GM18508 (cell line): ENCODE results near the gene PTPRZ1.
A peak's percentile ranks its signal among the peaks of the same experiment; 100 is the strongest.

Experiments used
- ATAC-seq: cut with Tn5 transposase; IDR thresholded peaks from one replicate; pipeline ENCODE4 v1.9.1; 2021; ENCODE audit warnings: moderate number of reproducible peaks; ENCODE audit not compliant: insufficient read depth, unreplicated experiment

The PTPRZ1 gene

GRCh38 chr7:122035876-122036275, 162.9 kb downstream of the PTPRZ1 start:
- no peak for ATAC-seq

DNA sequence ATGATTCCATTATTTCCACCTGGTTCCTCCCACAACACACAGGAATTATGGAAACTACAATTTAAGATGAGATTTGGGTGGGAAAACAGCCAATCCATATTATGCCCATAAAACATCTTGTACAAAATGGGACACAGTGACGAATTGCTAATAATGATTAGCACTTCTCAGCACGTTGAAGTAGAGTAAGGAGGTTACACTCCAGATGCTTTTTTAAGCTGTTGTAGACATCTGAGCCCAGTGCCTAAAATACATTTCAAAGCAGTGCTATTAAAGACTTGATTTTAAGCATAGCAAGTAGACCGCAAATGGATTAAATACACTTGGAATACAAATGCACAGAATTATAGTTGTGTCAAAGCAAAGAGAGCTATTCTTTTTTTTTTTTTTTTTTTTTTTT, 165.2 kb downstream of the PTPRZ1 start:
- no peak for ATAC-seq

GRCh38 chr7:122038904-122039303, 165.9 kb downstream of the PTPRZ1 start:
- ATAC-seq: no peak

DNA sequence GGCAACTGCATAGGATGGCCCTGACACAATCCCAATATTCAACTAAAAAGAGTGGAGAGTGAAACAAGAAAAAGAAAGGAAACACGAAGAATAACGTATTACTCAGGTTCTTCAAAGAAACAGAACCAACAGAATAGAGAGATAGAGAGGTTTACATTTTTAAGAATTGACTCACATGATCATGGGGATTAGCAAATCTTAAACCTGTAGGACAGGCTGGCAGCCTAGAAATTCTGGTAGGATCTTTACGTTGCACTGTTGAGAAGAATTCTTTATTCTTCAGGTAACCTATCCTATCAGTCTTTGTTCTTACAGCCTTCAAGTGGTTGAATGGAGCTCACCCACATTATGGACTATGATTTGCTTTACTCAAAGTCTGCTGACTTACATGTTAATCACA, 167.2 kb downstream of the PTPRZ1 start:
- no peak for ATAC-seq

DNA sequence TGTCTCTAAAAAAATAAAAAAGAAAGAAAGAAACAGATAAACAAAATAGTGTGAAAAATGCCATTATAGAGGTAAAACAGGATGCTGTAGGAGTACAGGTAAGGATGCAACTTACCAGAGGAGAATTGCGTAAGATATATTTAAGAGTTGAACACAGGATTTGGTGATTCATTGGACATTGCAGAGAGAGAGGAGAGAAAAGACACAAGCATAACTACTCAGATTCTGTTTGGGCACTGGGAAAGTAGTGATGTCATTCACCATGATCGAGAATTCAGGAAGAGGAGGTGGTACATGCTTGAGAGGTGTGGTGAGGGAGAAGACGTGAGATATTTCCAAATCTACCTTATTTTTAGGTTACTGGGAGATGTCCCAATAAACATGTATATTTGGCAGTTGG, 173.4 kb downstream of the PTPRZ1 start:
- ATAC-seq: no peak

DNA sequence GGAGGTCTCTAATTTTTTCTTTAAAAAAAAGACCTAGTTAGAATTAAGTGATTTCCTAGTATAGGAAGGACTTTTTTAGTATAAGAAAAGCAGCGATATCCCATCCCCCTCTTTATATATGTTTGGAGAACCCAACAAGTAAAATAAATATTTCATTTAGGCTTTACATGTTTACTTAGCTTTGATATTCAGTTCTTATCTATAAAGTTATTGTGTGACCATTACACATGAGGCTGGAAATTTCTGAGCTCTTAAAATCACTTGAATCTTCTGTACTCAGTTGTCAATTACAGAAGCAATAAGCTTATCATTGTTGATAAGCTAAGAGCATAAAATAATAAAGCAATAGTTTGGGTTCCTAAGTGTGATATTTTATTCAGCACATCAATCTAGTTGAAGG, 181.4 kb downstream of the PTPRZ1 start:
- no peak for ATAC-seq

GRCh38 chr7:122055073-122055472, 182.1 kb downstream of the PTPRZ1 start:
- ATAC-seq: no peak

DNA sequence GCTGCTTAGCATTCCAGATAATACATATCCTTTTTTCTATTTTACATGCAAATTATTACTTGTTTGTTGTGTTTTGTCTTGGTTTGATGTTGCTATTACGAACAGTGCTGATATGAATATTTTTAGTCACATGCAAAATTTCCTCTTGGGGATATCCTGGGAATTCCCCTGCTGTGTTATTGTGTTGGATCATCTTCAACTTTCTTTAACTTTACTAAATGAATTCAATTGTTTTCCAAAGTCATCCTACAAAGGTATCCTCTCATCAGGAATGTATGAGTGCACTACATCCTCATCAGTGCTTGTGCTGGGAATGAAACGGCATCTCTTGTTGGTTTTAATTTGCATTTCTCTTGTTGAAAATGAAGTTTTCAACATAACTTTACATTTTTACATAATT, 184.0 kb downstream of the PTPRZ1 start:
- no peak for ATAC-seq

DNA sequence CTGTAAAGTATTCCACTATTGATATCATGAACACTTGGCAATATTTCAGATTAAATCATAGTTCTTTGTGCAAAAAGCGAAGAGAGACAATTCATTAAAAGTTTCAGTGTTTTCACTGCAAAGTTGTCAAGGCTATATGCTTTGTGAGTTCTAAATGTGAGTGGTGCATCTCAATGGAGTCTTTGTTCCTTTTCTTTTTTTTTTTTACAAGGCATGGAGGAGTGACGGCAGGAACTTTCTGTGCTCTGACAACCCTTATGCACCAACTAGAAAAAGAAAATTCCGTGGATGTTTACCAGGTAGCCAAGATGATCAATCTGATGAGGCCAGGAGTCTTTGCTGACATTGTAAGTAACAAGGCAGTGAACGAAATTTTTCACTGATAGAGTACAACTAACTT, 186.6 kb downstream of the PTPRZ1 start:
- ATAC-seq: no peak

- no peak for ATAC-seq
Observed at GRCh38 chr7:122063146-122063545, 190.2 kb downstream of the PTPRZ1 start.

DNA sequence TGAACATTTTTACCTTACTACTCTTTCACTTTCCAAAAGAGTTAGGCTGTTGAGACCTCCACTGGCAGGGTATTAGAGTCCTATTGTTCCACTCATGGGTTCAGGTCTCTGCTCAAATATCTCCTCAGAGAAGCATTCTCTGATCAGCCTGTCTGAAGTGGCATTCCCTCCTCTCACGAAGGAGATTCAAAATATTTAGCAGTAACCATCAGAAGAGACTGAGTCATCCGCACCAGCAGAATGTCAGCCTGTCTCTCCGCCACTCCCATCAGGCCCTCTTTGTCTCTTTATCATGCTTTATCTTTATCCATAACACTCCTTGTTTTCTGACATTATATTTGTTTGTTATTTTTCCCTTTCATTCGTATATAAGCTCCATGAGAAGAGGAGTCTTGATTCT, 192.0 kb downstream of the PTPRZ1 start:
- no peak for ATAC-seq

DNA sequence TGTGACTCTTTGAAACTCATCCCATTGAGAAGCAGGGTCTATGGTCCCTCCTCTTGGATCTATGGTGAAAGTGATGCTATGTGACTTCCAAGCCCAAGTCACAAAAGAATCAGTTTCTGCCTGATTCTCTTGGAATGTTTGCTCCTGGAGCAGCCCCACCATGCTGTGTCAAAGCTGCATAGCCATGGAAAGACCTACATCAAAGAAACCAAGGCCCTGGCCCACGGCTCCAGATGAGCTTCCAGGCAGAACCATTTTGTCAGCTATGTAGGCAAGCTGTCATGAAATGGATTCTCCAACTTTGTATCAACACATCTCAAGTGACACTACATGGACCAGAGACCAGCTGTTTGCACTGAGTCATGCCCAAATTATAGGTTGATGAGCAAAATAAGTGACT, 194.1 kb downstream of the PTPRZ1 start:
- no peak for ATAC-seq

DNA sequence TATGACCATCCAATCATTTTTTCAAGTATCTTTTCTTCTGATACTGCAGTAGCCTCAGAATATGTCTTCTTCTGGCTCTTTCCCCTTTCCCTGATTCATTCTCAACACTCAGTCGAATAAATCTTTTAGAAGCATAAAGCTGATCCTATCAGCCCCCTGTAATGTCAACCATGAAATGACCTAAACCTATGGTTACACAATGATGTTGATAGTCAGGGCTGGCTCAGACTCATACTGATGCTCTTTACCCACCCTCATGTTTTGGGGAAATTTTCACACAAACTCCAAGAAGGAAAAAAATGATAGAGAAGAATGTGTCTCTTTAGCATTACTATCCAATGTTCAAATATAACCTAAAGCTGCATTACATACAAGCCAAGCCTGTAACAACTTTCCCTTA, 195.1 kb downstream of the PTPRZ1 start:
- no peak for ATAC-seq

GRCh38 chr7:122068999-122069398, 196.0 kb downstream of the PTPRZ1 start:
- no peak for ATAC-seq

DNA sequence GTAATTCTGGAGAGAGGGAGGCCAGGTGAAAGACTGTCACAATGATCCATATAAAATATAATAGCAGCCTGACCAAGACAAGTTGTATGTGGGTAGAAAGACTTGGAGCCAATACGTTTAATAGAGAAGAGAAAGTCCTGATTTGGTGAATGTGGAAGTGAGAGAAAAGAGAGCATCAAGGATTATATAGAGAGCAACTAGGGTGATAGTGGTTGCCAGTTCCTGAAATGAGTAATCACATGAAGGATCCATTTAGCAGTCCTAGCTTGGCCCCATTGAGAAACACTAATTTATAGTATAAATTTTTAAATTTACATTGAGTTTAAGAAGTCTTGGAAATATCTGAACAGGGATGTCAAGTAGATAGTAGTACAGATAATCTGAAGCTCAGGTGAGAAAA, 197.1 kb downstream of the PTPRZ1 start:
- ATAC-seq: no peak

DNA sequence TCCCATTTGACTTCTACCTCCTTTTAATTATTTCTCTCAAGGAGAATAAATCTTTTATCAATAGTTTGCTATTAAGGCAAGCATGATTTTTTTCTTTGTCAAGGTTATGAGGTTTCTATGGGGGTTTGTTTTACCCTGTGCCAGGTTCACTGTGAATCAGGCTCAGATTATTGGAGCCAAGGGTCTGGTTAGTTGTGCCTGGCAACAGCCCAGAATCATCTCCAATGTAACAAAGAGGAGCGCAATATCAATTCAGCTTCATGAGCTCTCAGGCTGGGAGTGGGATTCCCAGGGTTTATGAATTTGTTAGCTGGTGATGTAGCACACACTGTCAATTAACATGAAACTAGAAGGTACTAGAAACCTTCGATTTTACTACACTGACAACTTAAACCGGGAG, 197.9 kb downstream of the PTPRZ1 start:
- no peak for ATAC-seq

DNA sequence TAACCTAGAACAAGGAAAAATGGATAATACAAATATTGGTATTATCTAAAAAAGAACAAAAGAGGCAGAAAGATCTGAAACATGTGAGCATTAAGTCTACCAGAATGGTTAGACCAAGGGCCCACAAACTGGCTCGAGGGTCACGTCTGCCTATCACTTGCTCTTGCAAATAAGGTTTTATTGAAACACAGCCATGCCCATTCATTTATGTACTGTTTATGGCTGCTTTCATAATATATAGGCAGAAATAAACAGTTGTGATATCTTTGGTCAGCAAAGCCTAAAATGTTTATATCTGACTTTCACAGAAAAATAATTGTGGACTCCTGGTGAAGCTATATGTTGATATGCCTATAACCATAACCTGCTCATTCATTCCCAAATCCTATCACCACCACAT, 199.3 kb downstream of the PTPRZ1 start:
- no peak for ATAC-seq

DNA sequence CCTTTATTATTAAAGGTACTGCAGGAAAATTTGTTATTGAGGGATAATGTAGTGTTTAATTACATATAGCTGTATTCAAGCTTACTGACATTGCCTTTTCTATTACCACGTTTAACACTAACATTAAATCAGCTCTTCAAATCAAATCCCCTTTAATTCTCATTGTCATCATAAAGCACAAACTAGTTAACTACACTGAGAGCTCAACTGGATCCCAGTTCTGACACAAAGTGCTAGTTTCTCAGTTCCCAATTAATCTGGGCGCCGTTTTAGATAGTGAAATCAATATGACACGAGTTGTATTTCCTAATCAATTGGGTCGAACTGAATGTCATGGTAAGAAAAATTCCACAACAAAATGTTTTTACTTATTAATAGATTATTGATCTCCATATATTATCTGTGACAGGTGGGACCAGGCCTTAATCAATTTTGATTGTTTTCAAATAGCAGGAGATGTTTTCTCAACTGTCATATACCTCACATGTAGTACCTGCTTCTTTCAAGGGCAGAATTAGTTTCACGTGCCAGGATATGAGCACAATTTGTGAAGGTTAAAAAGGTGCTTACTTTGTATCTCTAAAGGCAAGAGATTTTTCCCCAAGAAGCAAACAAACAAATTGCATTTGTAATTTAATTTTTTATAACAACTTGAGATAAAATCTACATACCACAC, 200.1 kb downstream of the PTPRZ1 start:
- ATAC-seq: no peak

DNA sequence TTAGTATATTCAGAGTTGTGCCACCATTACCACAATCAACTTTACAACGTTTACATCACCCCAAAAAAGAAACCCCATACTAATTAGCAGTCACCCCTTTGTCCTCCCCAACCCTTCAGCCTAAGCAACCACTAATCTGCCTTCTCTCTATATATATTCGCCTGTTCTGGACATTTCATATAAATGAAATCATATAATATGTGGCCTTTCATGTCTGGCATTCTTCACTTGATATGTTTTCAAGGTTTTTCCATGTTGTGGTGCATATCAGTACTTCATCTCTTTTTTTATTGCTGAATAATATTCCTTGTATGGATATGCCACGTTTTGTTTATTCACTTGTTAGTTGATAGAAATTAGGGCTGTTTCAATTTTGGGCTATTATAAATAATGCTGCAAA, 200.7 kb downstream of the PTPRZ1 start:
- ATAC-seq: no peak

DNA sequence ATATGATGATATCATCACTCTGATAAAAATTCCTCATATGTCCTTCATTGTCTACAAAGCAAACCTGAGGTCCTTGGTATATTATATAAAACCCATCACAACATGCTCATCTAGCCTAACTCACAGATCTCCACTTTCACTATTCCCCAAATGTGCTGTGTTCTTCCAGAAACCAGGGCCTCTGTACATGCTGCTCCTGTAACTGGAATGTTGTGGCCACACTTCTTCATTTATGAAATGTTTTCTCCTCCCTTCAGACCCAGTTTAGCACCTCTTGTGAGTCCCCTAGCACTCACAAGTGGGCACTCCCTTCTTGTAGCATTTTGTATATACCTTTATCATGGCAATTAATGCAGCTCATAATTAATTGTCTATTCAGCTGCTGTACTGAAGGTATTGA, 209.2 kb downstream of the PTPRZ1 start:
- no peak for ATAC-seq

GRCh38 chr7:122082670-122083069, 209.7 kb downstream of the PTPRZ1 start:
- no peak for ATAC-seq

- ATAC-seq: peak; percentile 94
Observed at GRCh38 chr7:122092964-122093797, 220.2 kb downstream of the PTPRZ1 start.
